ENCODE data around the gene PPM1J.
"Not testable (repeated sequence)": the region's sequence is repeated elsewhere in the genome, so short reads cannot be mapped to it uniquely, and the experiment has no call there.

GRCh38 chr1:112729011-112729410, 13.9 kb upstream of the PPM1J start:
- TF ChIP-seq CTCF (IDR thresholded peaks at IDR 0.05; ENCODE audit: poor library complexity); EZH2phosphoT487 (IDR thresholded peaks at IDR 0.05; ENCODE audit: low read depth, severe bottlenecking, unreplicated experiment): not testable (repeated sequence)

Data from hepatocyte (in vitro differentiated cells).